DOHH2 (cell line): Measurements from ENCODE around the gene PAPOLA.
"Not testable (repeated sequence)": the region's sequence is repeated elsewhere in the genome, so short reads cannot be mapped to it uniquely, and the experiment has no call there.

Source experiments
- H3F3A ChIP-seq: fragments of 200-600 bp; sonication (generic), shearing (Covaris generic); 2 replicates; pipeline ENCODE4 v1.6.0; 2016; ENCODE audit warnings: antibody characterized with exemption, mild to moderate bottlenecking; ENCODE audit not compliant: control insufficient read depth, insufficient read depth
- H3K27ac ChIP-seq: fragments of 200-600 bp; sonication (generic); 2 replicates; pipeline ENCODE4 v1.5.1; 2014; ENCODE audit warnings: low read depth, mild to moderate bottlenecking, low read length, moderate library complexity
- H3K27me3 ChIP-seq: fragments of 200-600 bp; sonication (generic); 2 replicates; pipeline ENCODE4 v1.6.1; 2014; ENCODE audit warnings: mild to moderate bottlenecking, low read length, mixed read lengths; ENCODE audit not compliant: control insufficient read depth
- H3K36me3 ChIP-seq: fragments of 200-600 bp; sonication (generic); 2 replicates; pipeline ENCODE4 v1.6.1; 2014; ENCODE audit warnings: mild to moderate bottlenecking, low read length, moderate library complexity, mixed read lengths; ENCODE audit not compliant: control insufficient read depth
- H3K4me1 ChIP-seq: fragments of 200-600 bp; sonication (generic); 2 replicates; pipeline ENCODE4 v1.6.1; 2014; ENCODE audit warnings: mild to moderate bottlenecking, low read length, mixed read lengths; ENCODE audit not compliant: control insufficient read depth
- H3K4me2 ChIP-seq: fragments of 200-600 bp; sonication (generic); 2 replicates; pipeline ENCODE4 v1.6.0; 2014; ENCODE audit warnings: mild to moderate bottlenecking, low read length, moderate library complexity
- H3K4me3 ChIP-seq: fragments of 200-600 bp; sonication (generic); 2 replicates; pipeline ENCODE4 v1.5.1; 2014; ENCODE audit warnings: mild to moderate bottlenecking, low read length, mixed read lengths
- H3K79me2 ChIP-seq: fragments of 200-600 bp; sonication (generic); 2 replicates; pipeline ENCODE4 v1.6.1; 2014; ENCODE audit warnings: mild to moderate bottlenecking, low read length, mixed read lengths; ENCODE audit not compliant: control insufficient read depth
- H3K9me2 ChIP-seq: fragments of 200-600 bp; sonication (generic); replicated peaks from 2 replicates; pipeline ENCODE4 v1.6.1; 2014; ENCODE audit warnings: mild to moderate bottlenecking, low read length, mixed read lengths; ENCODE audit not compliant: control insufficient read depth
- H3K9me3 ChIP-seq: fragments of 200-600 bp; sonication (generic); 2 replicates; pipeline ENCODE4 v1.6.1; 2014; ENCODE audit warnings: antibody characterized with exemption, low read length, mixed read lengths; ENCODE audit not compliant: control insufficient read depth, insufficient read depth
- H4K20me1 ChIP-seq: fragments of 200-600 bp; sonication (generic); 2 replicates; pipeline ENCODE4 v1.6.0; 2014; ENCODE audit warnings: low read depth, mild to moderate bottlenecking, antibody characterized with exemption, low read length, moderate library complexity; ENCODE audit not compliant: control insufficient read depth, insufficient read depth
- CTCF ChIP-seq: fragments of 200-600 bp; sonication (generic); IDR thresholded peaks from one replicate; pipeline ENCODE4 v1.5.1; 2014; ENCODE audit warnings: antibody characterized with exemption, mild to moderate bottlenecking, low read depth, low read length; ENCODE audit not compliant: poor library complexity, severe bottlenecking
- EZH2phosphoT487 ChIP-seq: fragments of 200-600 bp; sonication (generic); IDR thresholded peaks from 2 replicates; pipeline ENCODE4 v1.6.1; 2017; ENCODE audit warnings: borderline replicate concordance, mild to moderate bottlenecking, antibody characterized with exemption, low read length, moderate library complexity, mixed read lengths

Gene PAPOLA

GRCh38 chr14:96466918-96467317 is 35.3 kb upstream of the PAPOLA start:
- Histone ChIP-seq H3K9me3 (no peaks in the 10 kb centered on the region), H3K4me3 (no peak overlapping the region), H3K79me2 (no peaks in the 10 kb centered on the region), H3K9me2 (no peaks in the 10 kb centered on the region), H4K20me1 (no peaks in the 10 kb centered on the region), H3K4me2 (no peak overlapping the region), H3K36me3 (no peaks in the 10 kb centered on the region), H3K4me1 (peaks cover 4% of the 10 kb centered on the region), H3K27me3 (no peaks in the 10 kb centered on the region), H3K27ac (no peak overlapping the region), H3F3A (no peaks in the 10 kb centered on the region)
- TF ChIP-seq EZH2phosphoT487 (no peak), CTCF (no peak)

- no peak overlapping the region for H3K4me3 ChIP-seq
- no peaks in the 10 kb centered on the region for H3K4me1 ChIP-seq
- TF ChIP-seq CTCF, result no peak
- TF ChIP-seq EZH2phosphoT487, result no peak
- no peaks in the 10 kb centered on the region for H4K20me1 ChIP-seq
- H3K9me2 ChIP-seq, result no peaks in the 10 kb centered on the region
- no peaks in the 10 kb centered on the region for H3K36me3 ChIP-seq
- H3K9me3 ChIP-seq, result no peaks in the 10 kb centered on the region
- no peaks in the 10 kb centered on the region for H3F3A ChIP-seq
- H3K27ac ChIP-seq, result no peak overlapping the region
- H3K27me3 ChIP-seq, result no peaks in the 10 kb centered on the region
- H3K79me2 ChIP-seq, result no peaks in the 10 kb centered on the region
- no peak overlapping the region for H3K4me2 ChIP-seq
Observed at GRCh38 chr14:96470331-96470730, 31.9 kb upstream of the PAPOLA start.

GRCh38 chr14:96470967-96471366 is 31.2 kb upstream of the PAPOLA start:
- not testable (repeated sequence) for H3F3A ChIP-seq, H3K79me2 ChIP-seq, H3K9me2 ChIP-seq, H3K4me3 ChIP-seq, H4K20me1 ChIP-seq, H3K27ac ChIP-seq, H3K36me3 ChIP-seq, H3K27me3 ChIP-seq, H3K9me3 ChIP-seq, H3K4me1 ChIP-seq, H3K4me2 ChIP-seq

GRCh38 chr14:96478119-96478518 is 24.1 kb upstream of the PAPOLA start:
- Histone ChIP-seq H3K4me3 (no peak overlapping the region), H3F3A (no peaks in the 10 kb centered on the region), H3K27ac (no peak overlapping the region), H3K27me3 (0 out of 2 replicates have a peak, but pooled peaks cover 3% of the 10 kb centered on the region), H3K4me2 (no peak overlapping the region), H3K36me3 (no peaks in the 10 kb centered on the region), H3K9me3 (no peaks in the 10 kb centered on the region), H3K9me2 (no peaks in the 10 kb centered on the region), H3K4me1 (no peaks in the 10 kb centered on the region), H4K20me1 (no peaks in the 10 kb centered on the region), H3K79me2 (no peaks in the 10 kb centered on the region)
- TF ChIP-seq CTCF, result no peak
